DMS 273 treated with DMSO at 0.1 percent for 48 hours (cell line): ENCODE results near the gene ADGRB3.
"Not testable (repeated sequence)": the region's sequence is repeated elsewhere in the genome, so short reads cannot be mapped to it uniquely, and the experiment has no call there.

Experiments
- DNase-seq: peaks from one replicate; lab custom pipeline; 2025; lab: John Stamatoyannopoulos, UW

ADGRB3 gene

DNA sequence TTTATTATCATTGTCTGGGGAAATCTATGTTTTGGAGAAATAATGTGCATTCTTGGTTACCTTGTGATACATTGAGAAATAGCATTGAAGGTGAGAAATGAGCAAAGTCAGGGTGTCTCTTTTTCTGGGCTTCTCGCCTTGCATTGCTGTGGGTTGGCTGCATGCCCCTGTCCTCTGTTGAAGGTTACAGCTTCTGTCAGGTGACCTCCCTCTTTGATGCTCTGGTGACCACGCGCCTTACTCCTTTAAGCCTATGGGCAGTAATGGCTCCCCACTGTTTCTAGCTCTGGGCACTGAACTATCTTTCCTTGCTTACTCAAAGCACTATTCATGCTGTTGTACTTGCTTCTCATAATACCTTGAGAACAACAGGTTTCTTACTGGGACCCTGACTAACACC, 14.6 kb downstream of the ADGRB3 start:
- DNase-seq: no peak

DNA sequence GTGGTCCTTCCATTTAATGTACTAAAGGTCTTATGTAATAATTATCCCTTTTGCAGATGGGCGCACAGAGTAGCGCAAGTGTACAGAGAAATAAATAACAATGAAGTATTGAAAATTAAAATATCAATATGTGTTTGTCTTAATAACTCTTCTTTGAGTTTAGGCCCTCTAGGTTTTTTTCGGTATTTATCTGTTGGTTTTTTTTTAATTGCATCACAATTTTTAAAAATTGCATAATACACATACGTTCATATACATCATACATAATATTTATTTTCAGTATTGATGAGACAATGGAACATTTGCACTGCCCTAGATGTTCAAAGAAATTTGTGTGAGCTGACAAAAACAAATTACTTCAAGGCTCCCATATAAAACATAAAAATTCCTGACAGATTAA, 15.1 kb downstream of the ADGRB3 start:
- DNase-seq: no peak

DNA sequence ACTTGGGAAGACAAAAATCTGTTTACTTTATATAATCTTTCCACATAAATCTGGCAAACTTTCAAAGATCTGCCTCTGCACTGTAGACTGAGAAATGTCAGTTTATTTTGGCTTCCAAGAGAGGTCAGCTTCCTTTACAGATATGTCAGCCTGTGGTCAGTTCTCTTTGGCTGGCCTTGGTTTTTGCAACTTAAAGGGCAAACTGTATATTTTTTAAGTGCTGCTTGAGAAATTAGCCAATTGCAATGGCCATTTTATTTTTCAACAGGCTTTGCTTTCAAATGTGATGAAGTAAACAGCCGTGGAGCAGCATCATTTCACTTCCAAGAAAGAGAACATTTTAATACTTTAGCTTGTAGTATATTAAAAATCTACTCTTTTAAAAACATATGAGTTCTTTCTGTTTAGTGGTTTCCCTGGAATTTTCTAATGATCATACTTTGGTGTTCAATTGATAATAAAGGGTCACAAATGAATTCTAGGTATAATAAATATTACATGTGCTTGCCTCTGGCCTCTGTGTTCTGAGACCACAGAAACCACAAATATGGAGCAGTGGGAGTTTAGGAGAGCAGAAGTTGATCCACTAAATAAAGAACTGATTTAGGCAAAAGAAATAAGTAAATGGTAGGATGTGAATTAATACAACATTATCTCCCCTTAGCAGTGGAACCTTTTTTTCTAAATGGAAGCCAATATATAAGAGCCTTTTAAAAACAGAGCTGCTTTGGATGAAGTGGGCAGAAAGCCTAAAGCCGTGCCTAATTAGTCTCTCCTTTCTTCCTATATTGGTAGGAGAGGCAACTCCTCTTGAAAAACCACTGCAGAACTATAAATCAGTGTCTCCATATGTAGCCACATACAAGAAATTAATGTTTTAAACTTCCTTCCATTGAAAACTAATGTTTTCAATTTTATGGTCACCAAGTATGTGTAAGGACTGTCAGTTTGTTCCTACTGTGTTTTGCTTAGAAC, 16.2 kb downstream of the ADGRB3 start:
- no peak for DNase-seq

GRCh38 chr6:68652117-68652536, 17.0 kb downstream of the ADGRB3 start:
- no peak for DNase-seq

GRCh38 chr6:68653074-68653705, 18.1 kb downstream of the ADGRB3 start:
- DNase-seq: no peak

- DNase-seq: no peak
Measured at GRCh38 chr6:68653706-68654089, 18.6 kb downstream of the ADGRB3 start.

- no peak for DNase-seq
Measured at GRCh38 chr6:68654134-68654533, 19.1 kb downstream of the ADGRB3 start.

DNA sequence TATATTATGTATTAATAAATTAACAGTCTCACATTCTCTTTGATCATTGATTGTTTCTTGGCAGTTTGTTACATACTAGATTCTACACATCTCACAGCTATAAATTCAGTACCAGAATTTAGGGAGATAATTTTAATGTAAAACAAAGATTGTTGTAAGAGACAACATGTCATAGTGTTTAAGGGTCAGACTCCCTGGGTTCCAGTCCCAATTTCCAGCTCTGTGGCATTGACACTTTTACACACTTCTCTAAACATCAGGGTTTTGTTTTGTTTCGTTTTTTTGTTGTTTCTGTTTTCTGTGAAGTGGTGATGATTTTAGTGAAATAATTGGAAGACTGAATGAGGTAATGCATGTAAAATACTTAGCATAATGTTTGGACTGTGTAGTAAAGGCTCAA, 19.9 kb downstream of the ADGRB3 start:
- no peak for DNase-seq

GRCh38 chr6:68657374-68658139, 22.5 kb downstream of the ADGRB3 start:
- DNase-seq: no peak

DNA sequence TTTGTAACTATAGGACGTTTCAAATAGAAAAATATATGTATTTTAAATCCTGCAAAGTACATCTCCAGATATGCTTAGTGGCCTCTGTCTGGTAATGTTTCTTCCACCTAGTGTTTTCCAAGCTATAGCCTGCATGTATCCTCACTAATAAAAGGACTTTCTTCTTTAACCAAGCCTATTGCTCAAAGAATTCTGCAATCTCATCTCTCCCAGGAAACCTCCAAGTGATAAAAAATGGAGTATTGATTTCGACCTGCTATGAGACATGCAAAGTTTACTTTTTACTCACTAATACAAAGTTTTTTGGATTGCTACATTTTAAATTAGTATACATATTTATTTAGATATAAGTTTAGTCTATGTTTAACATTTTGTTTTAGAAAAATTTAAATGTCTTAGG, 23.3 kb downstream of the ADGRB3 start:
- no peak for DNase-seq

DNA sequence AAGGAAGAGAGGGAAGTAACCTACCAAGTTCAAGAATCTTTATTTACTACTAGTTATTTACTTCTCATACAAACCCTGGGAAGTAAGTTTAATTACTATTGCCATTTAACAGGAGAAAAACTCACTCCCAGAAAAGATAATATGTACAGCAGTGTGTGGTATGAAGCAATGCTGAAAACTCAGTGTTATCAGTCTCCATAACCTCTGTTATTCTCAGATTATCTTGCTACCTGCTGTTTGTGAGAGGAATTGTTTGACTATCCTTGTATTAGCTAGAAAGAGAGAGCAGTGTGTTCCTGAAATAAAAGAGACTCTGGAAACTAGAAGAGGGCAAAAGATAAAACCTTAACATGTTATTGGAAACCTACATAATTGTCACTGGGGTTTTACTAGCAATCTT, 38.2 kb downstream of the ADGRB3 start:
- no peak for DNase-seq

DNA sequence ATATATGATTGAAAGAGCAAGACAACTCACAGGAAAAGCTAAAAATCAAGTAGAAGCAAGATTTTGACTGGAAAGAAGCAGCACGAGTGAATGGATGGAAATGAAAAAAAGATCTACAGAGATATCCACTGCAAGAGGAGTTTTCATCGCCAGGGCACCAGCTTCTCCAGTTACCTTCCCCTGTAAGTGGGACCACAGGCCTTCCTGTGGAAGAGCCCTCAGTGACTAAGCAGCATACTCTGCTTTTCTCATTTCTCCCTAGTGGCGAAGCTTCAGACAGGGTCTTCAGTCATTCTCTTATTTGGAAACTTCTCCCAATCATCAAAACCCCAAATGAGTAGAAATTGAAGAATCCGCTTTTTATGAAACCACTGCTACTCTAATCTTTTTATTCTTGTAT, 40.5 kb downstream of the ADGRB3 start:
- no peak for DNase-seq

- not testable (repeated sequence) for DNase-seq
Measured at GRCh38 chr6:68676094-68676493, 41.0 kb downstream of the ADGRB3 start.

DNA sequence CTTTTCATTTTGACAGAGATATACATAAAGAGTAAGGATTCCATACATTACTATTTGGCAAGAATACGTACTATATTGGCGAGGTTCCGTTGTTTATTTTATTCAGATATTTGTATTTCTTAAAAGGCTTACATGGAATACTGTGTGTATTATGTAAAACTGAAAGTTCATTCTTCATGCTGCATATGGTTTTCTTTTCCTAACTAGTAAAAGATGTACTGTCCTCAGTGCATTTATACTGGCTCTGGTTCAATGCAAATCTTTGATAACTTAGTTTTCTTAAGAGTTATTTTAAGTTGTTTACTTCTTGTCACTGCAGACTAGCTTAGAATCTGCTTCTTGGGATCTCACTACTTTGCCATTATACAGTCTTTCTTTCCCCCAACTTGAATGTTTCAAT, 42.0 kb downstream of the ADGRB3 start:
- no peak for DNase-seq

GRCh38 chr6:68679399-68679798, 44.3 kb downstream of the ADGRB3 start:
- DNase-seq: no peak

DNA sequence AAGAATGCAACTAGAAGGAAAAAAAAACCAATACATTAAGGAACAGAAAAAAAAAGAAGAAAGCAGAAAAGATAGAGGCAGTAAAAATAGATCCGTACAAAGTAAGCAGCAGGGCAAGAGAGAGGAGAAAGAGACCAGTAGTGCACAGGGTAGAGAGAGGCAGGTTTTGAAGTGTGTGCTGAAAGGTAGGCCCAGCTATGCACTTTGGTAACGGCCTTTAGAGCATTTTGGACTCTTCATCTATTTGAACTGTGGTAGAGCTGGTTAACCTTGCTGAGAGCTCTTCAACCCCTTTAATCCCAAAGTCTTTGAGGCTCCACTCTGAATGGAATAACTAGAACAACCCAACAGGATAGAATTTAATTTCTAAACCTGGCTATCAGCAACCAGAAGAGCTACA, 45.2 kb downstream of the ADGRB3 start:
- DNase-seq: no peak

DNA sequence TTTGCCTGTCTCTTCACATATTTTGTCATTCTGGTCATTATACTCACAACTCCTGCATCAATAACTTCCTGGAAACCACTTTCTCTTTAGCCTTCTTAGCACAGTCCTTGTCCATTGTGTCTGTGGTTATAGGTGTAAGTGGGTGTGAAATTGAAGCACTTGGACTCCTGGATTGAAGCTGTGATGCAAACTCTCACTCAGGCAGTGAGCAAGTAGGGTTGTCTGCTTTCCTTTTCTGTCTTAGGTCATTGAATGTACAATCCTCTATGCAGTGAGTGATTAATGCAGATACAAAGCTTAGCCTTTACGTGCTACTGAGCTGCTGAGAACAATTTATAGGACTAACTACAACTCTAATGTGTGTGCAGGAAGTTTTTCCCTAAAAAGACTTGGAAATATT, 54.8 kb downstream of the ADGRB3 start:
- DNase-seq: no peak

DNA sequence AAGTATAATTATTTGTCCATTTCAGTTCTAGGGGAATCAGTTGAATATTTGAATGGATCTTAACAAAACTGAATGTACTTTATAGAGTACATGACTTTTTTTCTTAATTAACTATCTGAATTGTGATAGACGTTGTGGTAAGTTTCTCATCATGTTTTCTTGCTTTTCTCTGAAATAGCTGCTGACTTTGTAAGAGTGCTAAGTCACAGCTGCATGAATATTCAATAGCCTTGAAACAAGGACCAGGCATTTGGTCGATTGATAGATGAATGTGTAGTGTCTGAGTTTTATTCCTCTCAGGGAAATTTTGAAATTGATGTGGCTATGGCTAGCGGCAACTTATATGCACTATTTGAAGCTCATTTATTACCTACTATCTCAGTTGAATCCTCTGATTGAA, 56.0 kb downstream of the ADGRB3 start:
- DNase-seq: no peak

DNA sequence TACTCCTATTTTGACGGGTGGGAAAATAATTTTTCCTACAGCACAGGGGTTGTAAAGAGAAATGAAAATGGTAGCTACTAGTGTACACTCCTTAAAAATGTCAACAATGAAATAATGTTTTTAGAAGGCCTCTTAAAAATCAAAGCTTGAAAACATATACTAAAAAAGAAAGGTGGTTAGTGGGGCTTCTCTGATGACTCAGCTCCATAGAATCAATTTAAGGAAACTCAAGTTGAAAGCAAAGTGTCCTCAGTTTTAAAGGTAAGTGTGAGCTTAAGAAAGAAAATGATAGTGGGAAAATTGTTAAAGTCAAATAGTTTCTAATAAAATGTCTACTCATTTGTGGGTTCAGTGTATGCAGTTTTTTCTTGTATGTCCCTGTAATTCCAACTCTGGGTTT, 58.2 kb downstream of the ADGRB3 start:
- DNase-seq: no peak

GRCh38 chr6:68695403-68695802, 60.3 kb downstream of the ADGRB3 start:
- no peak for DNase-seq

- no peak for DNase-seq
Measured at GRCh38 chr6:68695838-68696237, 60.8 kb downstream of the ADGRB3 start.

DNA sequence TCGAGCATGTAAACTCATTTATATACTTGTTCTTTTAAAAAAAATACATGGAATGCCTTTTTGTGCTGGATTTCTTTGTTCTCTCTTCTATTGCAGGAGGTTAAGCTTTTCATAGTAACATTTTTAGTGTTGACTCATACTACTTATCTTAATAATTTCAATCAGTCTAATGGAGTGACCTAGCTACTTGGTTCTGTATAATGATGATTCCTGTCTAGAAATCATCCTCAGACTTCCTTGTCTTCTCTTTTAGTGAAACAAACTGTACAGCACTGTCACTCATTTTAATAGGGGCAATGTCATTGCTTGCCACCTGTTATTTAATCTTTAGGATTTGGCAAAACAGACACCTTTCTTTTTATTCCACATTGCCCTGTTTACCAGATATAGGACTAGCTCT, 62.3 kb downstream of the ADGRB3 start:
- DNase-seq: no peak

DNA sequence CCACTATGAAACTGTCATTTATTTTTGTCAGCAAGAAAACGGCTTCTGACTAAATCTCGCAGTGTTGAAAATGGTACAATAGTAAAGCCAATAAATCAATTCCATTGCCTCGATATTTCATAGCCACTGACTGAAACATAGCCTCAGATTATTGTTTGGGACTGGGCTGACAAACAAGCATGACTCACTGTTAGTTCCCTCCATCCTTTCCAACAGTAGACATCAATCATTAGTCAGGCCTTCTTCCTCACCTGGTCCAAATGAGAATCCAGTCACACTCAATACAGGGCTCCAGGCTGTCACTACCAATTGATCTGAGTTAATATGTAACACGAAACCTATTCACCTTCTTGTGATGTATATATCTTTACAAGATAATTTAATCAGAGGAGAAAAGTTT, 66.1 kb downstream of the ADGRB3 start:
- no peak for DNase-seq
